ENCODE results near the gene TNS4.

Gene TNS4

GRCh38 chr17:40515011-40515410 is 13.6 kb upstream of the TNS4 start:
- DNase-seq: no peak

- no peak for DNase-seq
Measured at GRCh38 chr17:40514013-40514875, 12.8 kb upstream of the TNS4 start.

DNA sequence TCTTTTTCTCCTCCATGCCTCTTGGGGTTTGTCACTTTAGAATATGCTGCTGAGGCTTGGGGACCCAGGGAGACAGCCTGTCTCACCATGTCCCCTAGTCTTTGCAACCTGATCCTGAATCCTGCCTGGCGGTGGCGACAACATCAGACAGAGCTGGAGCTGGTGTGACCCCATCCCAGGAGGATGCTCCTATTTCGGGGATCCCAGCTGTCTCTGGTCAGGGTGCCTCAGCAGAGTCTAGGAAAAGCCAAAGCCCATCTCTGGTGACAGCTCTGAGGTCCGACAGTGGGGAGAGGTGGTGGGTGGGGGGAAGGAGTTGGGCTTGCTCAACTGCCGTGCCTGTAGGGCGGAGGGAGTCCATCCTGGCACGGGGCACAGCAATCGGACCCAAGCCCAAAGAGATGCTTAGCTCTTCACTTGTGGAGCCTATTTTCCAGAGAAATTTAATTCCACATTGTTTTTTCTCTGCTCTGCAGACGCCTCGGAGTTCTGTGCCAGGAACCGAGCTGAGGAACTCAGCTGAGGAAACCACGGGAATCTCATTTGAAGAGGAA is 10.3 kb upstream of the TNS4 start:
- no peak for DNase-seq

GRCh38 chr17:40511136-40511535 is 9.7 kb upstream of the TNS4 start:
- no peak for DNase-seq

GRCh38 chr17:40510328-40510648 is 8.9 kb upstream of the TNS4 start:
- DNase-seq: no peak

DNA sequence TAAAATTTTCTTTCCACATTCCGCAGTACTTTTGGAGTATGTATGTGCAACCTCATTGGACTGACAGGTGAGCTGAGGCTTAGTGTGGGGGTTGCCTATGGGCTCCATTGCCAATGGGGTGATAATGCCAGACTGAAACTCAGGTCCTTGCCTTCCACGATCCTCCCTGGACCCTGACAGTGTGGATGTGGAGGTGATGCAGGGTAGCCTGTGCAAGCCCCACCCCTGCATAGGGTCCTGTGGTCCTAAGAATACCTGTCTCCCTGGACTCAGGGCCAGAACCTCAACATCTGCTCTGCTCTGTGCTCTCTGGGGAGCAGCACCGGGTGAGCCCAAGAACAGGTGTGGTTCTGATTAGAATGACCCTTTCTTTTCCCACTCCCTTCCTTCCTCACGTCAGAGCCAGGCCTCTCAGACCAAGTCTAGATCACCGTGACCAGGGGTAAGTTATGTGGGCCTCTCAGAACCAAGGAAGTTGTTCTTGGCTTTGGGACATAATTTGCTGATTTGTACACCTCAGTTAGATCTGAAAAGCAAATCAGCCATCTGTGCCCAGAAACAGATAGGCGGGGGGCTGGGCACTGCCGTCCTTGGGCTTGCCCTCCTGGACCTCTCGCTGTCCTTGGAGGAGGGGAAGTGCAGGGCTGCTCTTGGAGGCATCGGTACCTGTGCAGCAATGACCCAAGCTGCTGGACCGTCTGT is 8.4 kb upstream of the TNS4 start:
- DNase-seq: no peak

DNA sequence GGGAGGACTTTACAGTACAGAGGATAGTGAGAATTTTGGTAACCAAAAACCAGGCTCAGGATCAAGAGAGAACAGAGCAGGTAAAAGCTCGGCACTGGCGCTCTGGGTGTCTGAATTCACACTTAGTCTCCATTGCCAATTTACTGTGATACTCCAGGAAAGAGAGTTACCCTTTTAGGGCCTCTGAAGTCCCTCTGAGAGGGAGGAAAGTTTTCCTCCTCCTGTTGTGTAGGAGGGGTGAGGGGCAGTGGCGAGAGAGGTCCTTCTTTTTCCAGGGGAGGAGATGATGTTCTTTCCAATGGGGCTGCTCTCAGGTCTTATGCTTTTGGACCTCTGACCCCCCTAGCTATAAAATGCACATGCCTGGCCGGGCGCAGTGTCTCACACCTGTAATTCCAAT is 5.4 kb upstream of the TNS4 start:
- no peak for DNase-seq

DNA sequence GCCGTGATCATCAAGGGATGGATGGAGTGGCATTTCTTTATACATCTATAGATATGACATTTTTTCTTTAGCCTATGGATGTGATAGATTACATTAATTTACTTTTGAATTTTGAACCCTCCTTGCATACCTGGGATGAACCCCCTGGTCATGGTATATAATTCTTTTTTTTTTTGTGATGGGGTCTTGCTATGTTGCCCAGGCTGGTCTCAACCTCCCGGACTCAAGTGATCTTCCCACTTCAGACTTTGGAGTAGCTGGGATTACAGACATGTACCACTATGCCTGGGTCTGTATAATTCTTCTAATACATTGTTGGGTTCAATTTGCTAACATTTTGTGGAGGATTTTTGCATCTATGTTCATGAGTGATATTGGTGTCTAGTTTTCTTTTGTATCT is 1.7 kb upstream of the TNS4 start:
- DNase-seq: no peak

DNA sequence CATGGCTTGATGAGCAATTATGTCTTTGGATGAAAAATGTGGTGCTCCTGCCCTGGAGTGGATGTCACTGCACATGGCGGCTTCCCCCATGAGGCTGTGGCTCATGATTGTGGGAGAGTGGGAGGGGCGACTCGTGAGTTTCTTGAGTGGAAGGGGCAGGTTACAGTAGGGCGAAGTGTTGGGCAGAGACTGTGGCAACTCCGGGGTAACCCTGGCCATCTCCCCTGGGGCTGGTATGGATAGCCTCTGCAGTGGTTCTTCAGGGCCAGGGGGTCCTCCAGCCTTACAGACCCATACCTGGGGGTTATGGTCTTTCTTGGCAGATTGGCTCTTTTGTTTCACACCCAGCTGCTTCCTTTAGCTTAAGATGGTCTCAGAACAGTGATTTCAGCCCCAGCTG is 1.3 kb upstream of the TNS4 start:
- no peak for DNase-seq

DNA sequence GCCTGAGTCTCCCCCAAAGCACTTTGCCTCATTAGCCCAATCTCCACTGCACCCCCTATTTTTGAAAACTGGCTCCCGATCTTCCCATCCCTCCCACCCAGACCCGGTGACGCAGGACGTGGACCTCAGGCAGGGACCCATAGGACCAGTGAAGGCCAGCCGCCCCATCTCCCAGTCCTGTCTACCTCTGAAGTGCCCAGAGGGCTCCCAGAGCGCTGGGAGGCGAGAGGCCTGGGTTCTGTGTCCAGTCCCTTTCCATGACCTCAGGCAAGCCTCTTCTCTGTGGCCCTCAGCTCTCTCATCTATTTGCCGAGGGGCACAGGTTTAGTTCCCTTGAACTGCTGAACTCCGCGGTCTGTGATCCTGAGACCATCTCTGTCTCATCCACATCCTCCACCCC is 714 bp downstream of the TNS4 start:
- no peak for DNase-seq

DNA sequence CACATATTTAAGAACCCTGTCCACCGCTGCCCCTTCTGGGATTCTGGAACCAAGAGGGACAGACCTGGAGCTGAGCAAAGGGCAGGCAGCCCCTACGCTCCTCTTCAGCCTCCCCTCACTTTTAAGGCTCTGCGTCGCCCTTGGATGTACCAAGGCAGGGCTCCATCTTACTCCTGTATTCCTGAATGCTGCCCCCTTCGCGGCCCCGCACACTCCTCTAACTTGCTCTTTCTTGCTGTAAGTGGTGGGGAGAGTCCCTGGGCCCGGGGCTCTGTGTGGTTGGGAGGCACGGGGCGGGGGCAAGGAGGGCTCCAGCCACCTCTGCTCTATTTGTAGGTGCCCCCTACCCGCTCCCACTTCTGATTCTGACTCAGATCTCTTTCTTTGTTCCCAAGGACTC is 1.2 kb downstream of the TNS4 start:
- no peak for DNase-seq

DNA sequence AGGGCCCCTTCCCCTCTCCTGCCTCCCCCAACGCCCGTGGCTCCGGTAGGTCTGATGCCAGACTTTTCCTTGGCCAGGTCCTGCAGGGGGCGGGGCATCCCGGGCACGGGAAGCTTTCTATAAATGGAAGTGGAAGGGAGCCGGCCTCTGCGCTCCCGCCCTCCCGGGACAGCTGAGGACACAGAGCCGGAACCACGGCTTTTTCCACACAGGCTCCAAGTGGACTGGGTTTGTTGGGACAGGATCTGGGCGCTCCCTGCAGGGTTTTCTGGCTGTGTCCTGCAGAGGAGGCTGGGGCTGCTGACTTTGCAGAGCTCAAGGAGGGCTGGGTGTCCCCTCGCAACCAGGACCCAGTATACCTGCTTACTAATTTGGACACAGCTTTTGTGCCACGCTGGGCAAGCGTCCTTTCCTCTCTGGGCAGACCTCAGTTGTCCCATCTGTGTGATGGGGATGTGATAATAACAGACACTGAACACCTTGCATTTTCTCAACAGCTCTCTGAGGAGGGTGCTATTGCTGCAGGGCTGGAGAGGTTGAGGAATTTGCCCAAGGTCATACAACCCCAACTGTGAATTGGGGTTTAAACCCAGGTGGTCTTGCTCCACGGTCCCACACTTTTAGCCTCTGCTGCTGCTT is 1.8 kb downstream of the TNS4 start:
- no peak for DNase-seq

DNA sequence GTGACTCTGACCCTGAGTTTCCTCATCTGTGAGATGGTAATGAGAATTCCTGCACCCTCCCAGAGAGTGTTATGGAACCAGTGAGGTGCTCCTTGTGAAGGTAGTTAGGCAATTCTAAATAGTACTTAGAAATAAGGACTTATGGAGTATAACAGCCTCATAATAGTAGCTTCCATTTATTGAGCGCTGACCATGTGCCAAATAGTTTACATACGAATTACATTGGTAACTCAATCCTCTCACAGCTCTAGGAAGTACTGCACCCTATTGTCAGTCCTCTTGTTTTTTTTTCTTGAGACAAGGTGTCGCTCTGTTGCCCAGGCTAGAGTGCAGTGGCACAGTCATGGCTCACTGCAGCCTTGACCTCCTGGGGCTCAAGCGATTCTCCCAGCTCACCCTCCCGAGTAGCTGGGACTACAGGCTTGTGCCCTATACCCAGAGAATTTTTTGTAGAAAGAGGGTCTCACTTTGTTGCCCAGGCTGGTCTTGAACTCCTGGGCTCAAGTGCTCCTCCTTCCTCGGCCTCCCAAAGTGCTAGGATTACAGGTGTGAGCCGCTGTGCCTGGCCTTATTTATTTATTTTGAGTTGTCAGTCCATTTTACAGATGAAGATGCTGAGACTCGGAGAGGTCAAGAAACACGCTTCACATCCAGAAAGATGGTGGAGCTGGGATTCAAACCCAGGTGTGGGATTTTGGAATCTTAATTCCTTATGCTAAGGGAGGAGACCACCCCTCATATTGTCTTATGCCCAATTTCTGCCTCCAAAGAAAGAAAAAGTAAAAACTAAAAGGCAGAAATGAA is 2.9 kb downstream of the TNS4 start:
- no peak for DNase-seq

DNA sequence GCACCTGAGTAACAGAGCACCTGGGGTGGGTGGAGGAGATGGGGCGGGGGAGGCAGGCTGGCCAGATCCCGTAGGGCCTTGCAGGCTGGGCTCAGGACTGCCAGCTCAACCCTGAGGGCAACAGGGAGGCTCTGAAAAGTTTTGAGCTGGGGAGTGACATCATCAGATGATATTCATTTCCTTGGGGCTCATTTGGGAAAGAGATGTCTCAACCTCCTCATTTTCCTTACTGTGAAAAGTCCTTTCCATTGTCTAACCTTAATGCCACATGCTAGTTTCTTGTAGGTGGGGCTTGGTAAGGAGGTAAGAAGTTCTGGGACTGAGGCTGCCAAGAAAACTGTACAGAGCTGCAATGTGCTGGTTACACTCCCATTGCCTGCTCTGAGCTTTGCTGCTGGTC is 3.7 kb downstream of the TNS4 start:
- DNase-seq: no peak

GRCh38 chr17:40496634-40497420 is 4.6 kb downstream of the TNS4 start:
- DNase-seq: no peak

DNA sequence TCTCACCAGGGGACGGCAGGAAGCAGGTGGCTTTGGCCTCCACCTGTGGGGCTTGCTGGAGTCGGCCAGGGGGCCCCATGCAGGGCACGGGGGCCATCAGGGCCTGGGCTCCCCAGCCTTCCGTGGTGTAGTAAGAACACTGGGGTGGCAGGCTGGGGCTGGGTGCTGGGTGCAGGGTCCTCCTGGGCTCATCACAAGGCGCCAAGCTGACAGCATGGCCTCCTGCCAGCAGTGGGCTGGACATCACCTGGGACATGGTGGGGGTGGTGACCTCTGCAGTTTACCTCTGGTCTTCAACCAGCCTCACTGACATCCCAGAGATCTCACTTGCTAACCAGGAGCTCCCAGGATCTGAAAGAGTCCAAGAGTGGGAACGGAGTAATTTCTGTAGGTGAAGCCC is 5.3 kb downstream of the TNS4 start:
- DNase-seq: no peak

DNA sequence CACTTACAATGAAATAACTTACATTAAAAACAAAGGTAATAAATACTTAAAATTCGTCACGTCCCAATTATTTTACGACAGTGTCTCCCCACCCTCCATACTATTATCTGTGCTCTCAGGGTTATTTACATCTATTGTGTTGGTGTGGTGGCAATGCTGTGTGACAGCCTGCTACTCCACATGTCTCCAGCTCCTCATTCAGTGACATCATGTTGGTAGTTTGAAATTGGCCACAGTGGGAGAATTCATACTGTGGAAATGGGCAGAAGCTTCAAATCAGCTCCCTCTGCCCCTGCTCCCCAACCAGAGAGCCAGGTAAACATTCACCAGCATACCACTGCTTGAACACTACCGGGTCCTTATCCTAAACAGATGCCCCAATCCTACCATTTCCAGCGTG is 6.3 kb downstream of the TNS4 start:
- DNase-seq: no peak

DNA sequence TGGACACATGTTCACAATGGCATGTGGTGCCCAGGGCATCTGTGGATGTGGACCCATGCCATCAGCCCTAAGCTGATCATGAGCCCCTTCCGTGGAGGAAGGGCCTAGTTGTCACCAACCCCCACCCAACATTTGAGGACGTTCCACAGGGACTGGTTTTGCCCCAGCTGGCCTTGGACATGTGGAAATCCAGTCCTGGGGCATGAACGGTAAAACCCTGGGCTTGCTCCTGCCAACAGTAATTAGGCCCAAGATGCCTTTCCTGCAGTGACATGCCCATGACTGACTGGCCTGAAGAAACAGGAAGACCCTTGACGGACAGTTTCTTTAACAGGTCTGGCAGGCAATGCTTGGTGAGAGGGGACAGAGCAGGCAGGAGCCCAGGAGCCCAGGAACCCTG is 7.7 kb downstream of the TNS4 start:
- DNase-seq: no peak

GRCh38 chr17:40491486-40491885 is 9.9 kb downstream of the TNS4 start:
- no peak for DNase-seq

GRCh38 chr17:40490982-40491381 is 10.4 kb downstream of the TNS4 start:
- no peak for DNase-seq

GRCh38 chr17:40490289-40490853 is 11.1 kb downstream of the TNS4 start:
- DNase-seq: no peak
